ENCODE results near the gene FBXO45. TPM values are rescaled to one million over a fixed set of nuclear protein-coding genes. Genes with fewer than 3 reads are reported as not detected.
A peak's percentile ranks its signal among the peaks of the same experiment; 100 is the strongest.

FBXO45 gene
- total and polyA plus RNA-seq, 2 donors (not counting 1 experiment from before 2014, with no cell fraction given): 0.98 to 4.7 TPM

DNA sequence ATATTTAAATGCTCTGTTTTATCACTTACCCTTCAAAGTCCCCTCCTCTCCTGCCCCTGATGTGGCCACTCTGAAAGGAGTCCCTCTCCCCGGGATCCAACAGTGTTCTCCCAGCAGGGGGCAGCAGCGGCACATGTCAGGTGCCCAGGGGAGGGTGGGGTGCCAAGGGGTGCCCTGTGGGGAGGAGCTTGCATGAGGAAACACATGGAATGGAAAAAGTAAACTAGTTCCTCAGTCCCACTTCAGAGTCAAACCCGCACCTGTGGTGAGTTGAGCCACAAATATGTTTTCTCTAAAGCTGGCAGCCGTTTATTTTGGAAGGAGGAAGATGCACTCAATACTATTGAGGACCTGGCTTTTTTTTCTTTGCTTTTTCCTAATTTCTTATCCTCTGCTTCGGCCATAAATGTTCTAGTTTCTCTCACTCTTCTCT, 40.9 kb downstream of the FBXO45 start:
- H3K27ac ChIP-seq (ENCODE audit: low read length in 2 of 2): peak overlapping the region in 1 of 2 donors; percentile 15
- 0% methylated on average over 1 of the region's 5 CpGs for WGBS (ENCODE audit: insufficient coverage)
- H3K27me3 Mint-ChIP-seq: no peaks in the 10 kb centered on the region

More for the DNA sequence above, 40.9 kb downstream of the FBXO45 start:
- H3K27me3 ChIP-seq (replicated peaks in 1 of 4; ENCODE audit: control extremely low read depth in 1 of 4, control insufficient read depth in 3 of 4, insufficient read depth in 4 of 4, low read length in 3 of 4): no peaks in the 10 kb centered on the region
- intact Hi-C loops (cut with micrococcal nuclease): loop anchor here (1.0 to 10.0 kb wide), 10 partner anchors 15 to 361 kb away; partner anchors contain the start of genes FBXO45, NRROS and WDR53
- H3K4me3 Mint-ChIP-seq: peak overlapping the region; percentile 70
- CTCF ChIA-PET: interaction anchor here (0.6 to 10.0 kb wide), 42 partner anchors 8 to 360 kb away, joined by 3 to 259 read pairs (median 6); partner anchors contain the start of genes CEP19, NCBP2, NRROS and PAK2
- peaks cover 8 to 12% of the 10 kb centered on the region in 2 donors for H3K4me1 ChIP-seq (ENCODE audit: control insufficient read depth in 2 of 2, insufficient read depth in 2 of 2, low read length in 2 of 2)
- no peak overlapping the region for H2AFZ ChIP-seq (ENCODE audit: insufficient read depth, low read depth, low read length, poor library complexity, severe bottlenecking)
- no peaks in the 10 kb centered on the region for H3K36me3 ChIP-seq (replicated peaks in 1 of 2; ENCODE audit: control extremely low read depth in 1 of 2, control insufficient read depth in 1 of 2, extremely low read depth in 1 of 2, insufficient read depth in 2 of 2, low read length in 1 of 2)
- ATAC-seq (ENCODE audit: low read depth) (peak; percentile 92), DNase-seq (peak; percentile 93)
- H3K9me3 Mint-ChIP-seq (ENCODE audit: insufficient read depth): no peaks in the 10 kb centered on the region
- peak overlapping the region in 2 of 5 experiments; percentile 5 to 11 for H3K4me3 ChIP-seq (ENCODE audit: control extremely low read depth in 1 of 5, extremely low read depth in 1 of 5, insufficient read depth in 1 of 5, low read depth in 2 of 5, low read length in 4 of 5)
- H3K79me2 ChIP-seq (ENCODE audit: control insufficient read depth, insufficient read depth, low read length): no peaks in the 10 kb centered on the region
- peak overlapping the region; percentile 65 for H3K4me2 ChIP-seq (replicated peaks; ENCODE audit: low read depth, low read length, poor library complexity, severe bottlenecking)
- peaks cover 0 to 6% (median 0%) of the 10 kb centered on the region in 3 donors for H3K9me3 ChIP-seq (ENCODE audit: control extremely low read depth in 1 of 3, control insufficient read depth in 2 of 3, insufficient read depth in 1 of 3, low read length in 2 of 3)
- H3K27ac Mint-ChIP-seq: peak overlapping the region; percentile 86
- POLR2A ChIA-PET: interaction anchor here (0.9 to 2.2 kb wide), 4 partner anchors 30 to 332 kb away, joined by 4 to 15 read pairs (median 9); partner anchors contain the start of genes NCBP2 and NRROS
- peak overlapping the region; percentile 2 for H3K9ac ChIP-seq (ENCODE audit: low read length)
- peaks cover 15% of the 10 kb centered on the region for H3K4me1 Mint-ChIP-seq
- no peaks in the 10 kb centered on the region for H4K20me1 ChIP-seq (ENCODE audit: control insufficient read depth, insufficient read depth, low read length, poor library complexity, severe bottlenecking)
- TF ChIP-seq, protein P1, sequence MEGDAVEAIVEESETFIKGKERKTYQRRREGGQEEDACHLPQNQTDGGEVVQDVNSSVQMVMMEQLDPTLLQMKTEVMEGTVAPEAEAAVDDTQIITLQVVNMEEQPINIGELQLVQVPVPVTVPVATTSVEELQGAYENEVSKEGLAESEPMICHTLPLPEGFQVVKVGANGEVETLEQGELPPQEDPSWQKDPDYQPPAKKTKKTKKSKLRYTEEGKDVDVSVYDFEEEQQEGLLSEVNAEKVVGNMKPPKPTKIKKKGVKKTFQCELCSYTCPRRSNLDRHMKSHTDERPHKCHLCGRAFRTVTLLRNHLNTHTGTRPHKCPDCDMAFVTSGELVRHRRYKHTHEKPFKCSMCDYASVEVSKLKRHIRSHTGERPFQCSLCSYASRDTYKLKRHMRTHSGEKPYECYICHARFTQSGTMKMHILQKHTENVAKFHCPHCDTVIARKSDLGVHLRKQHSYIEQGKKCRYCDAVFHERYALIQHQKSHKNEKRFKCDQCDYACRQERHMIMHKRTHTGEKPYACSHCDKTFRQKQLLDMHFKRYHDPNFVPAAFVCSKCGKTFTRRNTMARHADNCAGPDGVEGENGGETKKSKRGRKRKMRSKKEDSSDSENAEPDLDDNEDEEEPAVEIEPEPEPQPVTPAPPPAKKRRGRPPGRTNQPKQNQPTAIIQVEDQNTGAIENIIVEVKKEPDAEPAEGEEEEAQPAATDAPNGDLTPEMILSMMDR (IDR thresholded peaks at IDR 0.05): peak; percentile 92
- TF ChIP-seq EZH2 (IDR thresholded peaks at IDR 0.05; ENCODE audit: borderline replicate concordance, insufficient read depth, low read depth, low read length, poor library complexity, severe bottlenecking): no peak
